MM.1S (cell line): Measurements from ENCODE around the gene IZUMO1.

Experiments
- DNase-seq: peaks from one replicate; pipeline ENCODE4 v3.0.0-alpha.2; 2015
- H2AFZ ChIP-seq: fragments of 300-600 bp; sonication (generic); 2 replicates; pipeline ENCODE4 v1.6.0; 2016; ENCODE audit warnings: antibody characterized with exemption, low read length
- H3F3A ChIP-seq: fragments of 300-600 bp; sonication (generic); 2 replicates; pipeline ENCODE4 v1.6.1; 2016; ENCODE audit warnings: mild to moderate bottlenecking, antibody characterized with exemption, low read length, moderate library complexity, mixed read lengths; ENCODE audit not compliant: insufficient read depth
- H3K27ac ChIP-seq: fragments of 300-600 bp; sonication (generic); 2 replicates; pipeline ENCODE4 v1.5.1; 2016; ENCODE audit warnings: mild to moderate bottlenecking, low read length
- H3K27me3 ChIP-seq: fragments of 300-600 bp; sonication (generic); replicated peaks from 2 replicates; pipeline ENCODE4 v1.6.0; 2016; ENCODE audit warnings: low read length; ENCODE audit not compliant: insufficient read depth
- H3K36me3 ChIP-seq: fragments of 300-600 bp; sonication (generic); replicated peaks from 2 replicates; pipeline ENCODE4 v1.6.1; 2016; ENCODE audit warnings: mild to moderate bottlenecking, low read length, mixed read lengths; ENCODE audit not compliant: insufficient read depth
- H3K4me1 ChIP-seq: fragments of 300-600 bp; sonication (generic); 2 replicates; pipeline ENCODE4 v1.6.1; 2016; ENCODE audit warnings: low read length, mixed read lengths
- H3K4me2 ChIP-seq: fragments of 300-600 bp; sonication (generic); 2 replicates; pipeline ENCODE4 v1.6.0; 2016; ENCODE audit warnings: low read depth, low read length
- H3K4me3 ChIP-seq: fragments of 300-600 bp; sonication (generic); 2 replicates; pipeline ENCODE4 v1.5.1; 2016; ENCODE audit warnings: low read length, mixed read lengths
- H3K79me2 ChIP-seq: fragments of 300-600 bp; sonication (generic); 2 replicates; pipeline ENCODE4 v1.6.1; 2016; ENCODE audit warnings: mixed run types, low read length, mixed read lengths
- H3K9ac ChIP-seq: fragments of 300-600 bp; sonication (generic); 2 replicates; pipeline ENCODE4 v1.6.1; 2016; ENCODE audit warnings: low read length, mixed read lengths
- H3K9me2 ChIP-seq: fragments of 300-600 bp; sonication (generic); replicated peaks from 2 replicates; pipeline ENCODE4 v1.6.1; 2016; ENCODE audit warnings: mild to moderate bottlenecking, low read length, mixed read lengths; ENCODE audit not compliant: insufficient read depth
- H3K9me3 ChIP-seq: fragments of 300-600 bp; sonication (generic); replicated peaks from 2 replicates; pipeline ENCODE4 v1.6.1; 2016; ENCODE audit warnings: mild to moderate bottlenecking, low read length, mixed read lengths; ENCODE audit not compliant: insufficient read depth
- H4K20me1 ChIP-seq: fragments of 300-600 bp; sonication (generic); 2 replicates; pipeline ENCODE4 v1.6.1; 2016; ENCODE audit warnings: mild to moderate bottlenecking, low read length, moderate library complexity, mixed read lengths; ENCODE audit not compliant: insufficient read depth
- CTCF ChIP-seq: fragments of 300-600 bp; sonication (generic); IDR thresholded peaks from 2 replicates; pipeline ENCODE4 v1.5.1; 2016; ENCODE audit warnings: antibody characterized with exemption, low read length, mixed read lengths
- EZH2 ChIP-seq: fragments of 300-600 bp; sonication (generic); optimal IDR thresholded peaks from 2 replicates; pipeline ENCODE3; 2017; ENCODE audit warnings: low read depth, mild to moderate bottlenecking, antibody characterized with exemption, low read length, mixed read lengths
- EZH2phosphoT487 ChIP-seq: fragments of 300-600 bp; sonication (generic); IDR thresholded peaks from 2 replicates; pipeline ENCODE4 v1.6.1; 2018; ENCODE audit warnings: antibody characterized with exemption, low read length

The IZUMO1 gene

DNA sequence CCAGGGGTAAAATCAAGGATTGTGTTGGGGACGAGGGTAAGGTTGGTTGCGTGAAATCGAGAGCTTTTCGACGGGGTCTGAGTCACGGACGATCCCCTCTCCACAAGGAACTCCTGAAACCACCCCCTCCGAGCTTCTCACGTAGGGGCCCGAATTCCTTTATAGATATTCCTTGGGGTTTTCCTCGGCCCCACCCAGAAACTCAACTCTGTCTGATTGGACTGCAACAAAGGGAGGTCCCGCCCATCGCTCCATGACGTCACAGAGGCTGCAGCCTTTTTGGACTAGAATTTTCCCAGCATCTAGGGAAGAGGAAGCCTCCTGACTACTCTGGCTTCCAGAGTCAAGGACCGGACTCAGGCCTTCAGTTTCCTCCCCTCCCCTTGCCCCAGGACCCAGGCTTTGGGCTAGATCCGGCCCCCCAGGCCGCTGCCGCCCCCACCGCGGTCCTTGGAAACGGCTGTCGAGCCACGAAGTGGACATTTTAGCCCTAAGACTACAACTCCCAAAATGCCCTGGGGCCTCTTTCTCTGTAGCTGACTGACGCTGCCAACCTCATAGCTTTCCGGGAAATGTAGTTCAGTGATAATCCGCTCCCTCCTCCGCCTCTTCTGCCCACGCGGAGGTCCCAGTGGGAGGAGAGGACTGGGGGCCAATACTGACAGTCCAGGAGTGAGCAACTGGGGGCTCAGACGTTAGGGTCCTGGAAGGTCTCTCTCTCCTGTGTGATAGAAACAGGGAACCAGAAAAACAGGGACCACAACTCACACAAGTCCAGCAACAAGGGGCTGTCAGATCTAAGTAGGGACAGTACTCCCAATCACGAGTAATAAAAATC lies at the start of gene IZUMO1:
TSS of gene IZUMO1 (minus strand) at position 172 of the 838 bp plus-strand sequence. CDS start 1,050 bp downstream, outside the sequence.
- H2AFZ ChIP-seq = no peak within 1 kb of the TSS
- H3F3A ChIP-seq = no peaks in the 10 kb centered on the region
- no peaks in the 10 kb centered on the region for H3K9me3 ChIP-seq
- H3K9ac ChIP-seq = no peak within 1 kb of the TSS
- peaks cover 75% of the 10 kb centered on the region for H3K27me3 ChIP-seq
- H3K36me3 ChIP-seq = no peaks in the 10 kb centered on the region
- no peak within 1 kb of the TSS for H3K4me3 ChIP-seq
- DNase-seq = peak; percentile 23
- H3K27ac ChIP-seq = no peak within 1 kb of the TSS
- no peaks in the 10 kb centered on the region for H3K9me2 ChIP-seq
- no peaks in the 10 kb centered on the region for H4K20me1 ChIP-seq
- TF ChIP-seq EZH2 (no peak), EZH2phosphoT487 (no peak), CTCF (no peak)
- H3K79me2 ChIP-seq = no peaks in the 10 kb centered on the region
- H3K4me2 ChIP-seq = peak within 1 kb of the TSS; percentile 54; the same call in 1 of the 2 replicates
- H3K4me1 ChIP-seq = no peaks in the 10 kb centered on the region

- Histone ChIP-seq H3K36me3 (no peaks in the 10 kb centered on the region), H3K27ac (no peak overlapping the region), H2AFZ (no peak overlapping the region), H3K4me1 (no peaks in the 10 kb centered on the region), H3K9me2 (no peaks in the 10 kb centered on the region), H3K9me3 (no peaks in the 10 kb centered on the region), H4K20me1 (no peaks in the 10 kb centered on the region), H3K4me2 (peak overlapping the region; percentile 36; the same call in 1 of the 2 replicates), H3K79me2 (no peaks in the 10 kb centered on the region), H3K9ac (no peak overlapping the region), H3F3A (no peaks in the 10 kb centered on the region), H3K4me3 (peak overlapping the region; percentile 55; the same call in 1 of the 2 replicates), H3K27me3 (no peaks in the 10 kb centered on the region)
- TF ChIP-seq CTCF = no peak
- TF ChIP-seq EZH2phosphoT487 = no peak
- TF ChIP-seq EZH2 = no peak
- no peak for DNase-seq
Measured at GRCh38 chr19:48795685-48796070, 49.0 kb upstream of the IZUMO1 start.

DNA sequence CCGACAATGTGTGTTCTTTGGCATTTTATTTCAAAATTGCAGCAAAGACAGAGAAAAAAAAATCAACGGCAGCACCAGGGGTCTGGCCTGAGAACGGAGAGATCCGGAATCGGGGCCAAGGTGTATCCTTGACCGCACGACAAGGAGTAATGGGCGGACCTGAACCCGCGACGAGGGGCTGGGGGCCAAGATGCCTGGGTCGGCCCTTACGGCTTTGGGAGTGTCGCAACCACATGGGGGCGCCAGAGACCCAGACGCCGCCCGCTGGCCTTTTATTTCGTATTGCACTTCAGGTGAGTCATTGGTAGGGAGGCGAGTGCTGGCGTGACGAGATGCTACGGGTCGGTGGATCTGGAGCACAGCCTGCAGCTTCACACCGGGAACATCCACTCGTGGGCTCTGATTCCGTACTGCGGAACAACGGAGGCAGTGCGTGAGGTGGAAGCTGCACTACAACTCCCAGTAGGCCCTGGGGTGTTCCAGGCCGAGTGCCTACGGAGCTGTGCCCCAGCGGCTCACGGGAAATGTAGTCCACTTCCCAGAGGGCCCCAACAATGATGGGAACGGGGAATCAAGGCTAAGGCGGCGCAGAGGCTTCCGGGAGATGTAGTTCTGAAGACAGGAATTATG lies 48.5 kb upstream of the IZUMO1 start:
- H3K27me3 ChIP-seq = no peaks in the 10 kb centered on the region
- H3K9me2 ChIP-seq = no peaks in the 10 kb centered on the region
- H3K27ac ChIP-seq = no peak overlapping the region
- no peaks in the 10 kb centered on the region for H3K9me3 ChIP-seq
- H3K79me2 ChIP-seq = no peaks in the 10 kb centered on the region
- peak overlapping the region; percentile 55 for H3K4me3 ChIP-seq
- no peaks in the 10 kb centered on the region for H3F3A ChIP-seq
- no peaks in the 10 kb centered on the region for H3K36me3 ChIP-seq
- peak; percentile 90 for DNase-seq
- TF ChIP-seq EZH2phosphoT487 = no peak
- peak; percentile 95 for TF ChIP-seq CTCF
- TF ChIP-seq EZH2 = no peak
- peak overlapping the region; percentile 36; the same call in 1 of the 2 replicates for H3K4me2 ChIP-seq
- no peaks in the 10 kb centered on the region for H4K20me1 ChIP-seq
- H3K9ac ChIP-seq = peak overlapping the region; percentile 11; the same call in 1 of the 2 replicates
- 0 out of 2 replicates have a peak overlapping the region, but pooled peaks have one; percentile 4 for H2AFZ ChIP-seq
- no peaks in the 10 kb centered on the region for H3K4me1 ChIP-seq
